ENCODE results near the gene KIF7. TPM values are rescaled to one million over a fixed set of nuclear protein-coding genes. Genes with fewer than 3 reads are reported as not detected.
"Not testable (repeated sequence)": the region's sequence is repeated elsewhere in the genome, so short reads cannot be mapped to it uniquely, and the experiment has no call there.

Gene KIF7
- total RNA-seq, 3 donors from 2014 or later = 10.1 to 14.4 (median 10.5) TPM

- TF ChIP-seq CTCF (IDR thresholded peaks at IDR 0.05) (no peak), POLR2A (IDR thresholded peaks at IDR 0.05) (no peak)
- DNase-seq (ENCODE audit: low spot score in 2 of 2) = no peak
- Histone ChIP-seq H3K27me3 (no peaks in the 10 kb centered on the region), H3K36me3 (no peaks in the 10 kb centered on the region), H3K9me3 (no peaks in the 10 kb centered on the region), H3K4me1 (no peaks in the 10 kb centered on the region), H3K27ac (no peak overlapping the region), H3K4me3 (no peak overlapping the region)
- intact Hi-C loops (cut with DNase I; ENCODE audit: low total_unique reads) = no loop called here
These were observed 56.2 kb downstream of the KIF7 start for GRCh38 chr15:89599021-89599420.

GRCh38 chr15:89593018-89593417 is 62.2 kb downstream of the KIF7 start:
- Histone ChIP-seq H3K36me3 (no peaks in the 10 kb centered on the region), H3K27me3 (no peaks in the 10 kb centered on the region), H3K9me3 (no peaks in the 10 kb centered on the region), H3K27ac (no peak overlapping the region), H3K4me1 (no peaks in the 10 kb centered on the region), H3K4me3 (no peak overlapping the region)
- no peak for DNase-seq (ENCODE audit: low spot score in 2 of 2)
- TF ChIP-seq POLR2A (IDR thresholded peaks at IDR 0.05) (no peak), CTCF (IDR thresholded peaks at IDR 0.05) (no peak), POLR2AphosphoS5 (IDR thresholded peaks at IDR 0.05) (no peak)
- intact Hi-C loops (cut with DNase I; ENCODE audit: low total_unique reads) = no loop called here

GRCh38 chr15:89591834-89592233 is 63.4 kb downstream of the KIF7 start:
- TF ChIP-seq POLR2AphosphoS5 (IDR thresholded peaks at IDR 0.05) = no peak
- no peak for TF ChIP-seq CTCF (IDR thresholded peaks at IDR 0.05)
- TF ChIP-seq POLR2A (IDR thresholded peaks at IDR 0.05) = no peak
- intact Hi-C loops (cut with DNase I; ENCODE audit: low total_unique reads) = no loop called here
- no peak overlapping the region for H3K4me3 ChIP-seq
- no peaks in the 10 kb centered on the region for H3K27me3 ChIP-seq
- no peaks in the 10 kb centered on the region for H3K36me3 ChIP-seq
- no peaks in the 10 kb centered on the region for H3K9me3 ChIP-seq
- no peaks in the 10 kb centered on the region for H3K4me1 ChIP-seq
- no peak overlapping the region for H3K27ac ChIP-seq
- no peak for DNase-seq (ENCODE audit: low spot score in 2 of 2)

- Histone ChIP-seq H3K4me3 (no peak overlapping the region), H3K9me3 (no peaks in the 10 kb centered on the region), H3K4me1 (no peaks in the 10 kb centered on the region), H3K27ac (no peak overlapping the region), H3K36me3 (no peaks in the 10 kb centered on the region), H3K27me3 (no peaks in the 10 kb centered on the region)
- intact Hi-C loops (cut with DNase I; ENCODE audit: low total_unique reads) = loop anchor here (10.0 kb wide), 1 partner anchor 213 kb away; no protein-coding TSS in a partner anchor
- no peak for TF ChIP-seq POLR2AphosphoS5 (IDR thresholded peaks at IDR 0.05)
- TF ChIP-seq POLR2A (IDR thresholded peaks at IDR 0.05) = no peak
- no peak for TF ChIP-seq CTCF (IDR thresholded peaks at IDR 0.05)
- no peak for DNase-seq (ENCODE audit: low spot score in 2 of 2)
These were observed 67.3 kb downstream of the KIF7 start for GRCh38 chr15:89587955-89588354.

- no peak for DNase-seq (ENCODE audit: low spot score in 2 of 2)
- Histone ChIP-seq H3K4me3 (no peak overlapping the region), H3K36me3 (no peaks in the 10 kb centered on the region), H3K27me3 (no peaks in the 10 kb centered on the region), H3K4me1 (no peaks in the 10 kb centered on the region), H3K27ac (no peak overlapping the region), H3K9me3 (no peaks in the 10 kb centered on the region)
- intact Hi-C loops (cut with DNase I; ENCODE audit: low total_unique reads) = loop anchor here (10.0 kb wide), 1 partner anchor 212 kb away; no protein-coding TSS in a partner anchor
- no peak for TF ChIP-seq POLR2A (IDR thresholded peaks at IDR 0.05)
- no peak for TF ChIP-seq CTCF (IDR thresholded peaks at IDR 0.05)
- TF ChIP-seq POLR2AphosphoS5 (IDR thresholded peaks at IDR 0.05) = no peak
These were observed 68.6 kb downstream of the KIF7 start for GRCh38 chr15:89586651-89587050.

GRCh38 chr15:89580747-89581146 is 74.5 kb downstream of the KIF7 start:
- H3K9me3 ChIP-seq; H3K27ac ChIP-seq; DNase-seq (ENCODE audit: low spot score in 2 of 2); H3K4me1 ChIP-seq; H3K36me3 ChIP-seq; H3K27me3 ChIP-seq; H3K4me3 ChIP-seq: not testable (repeated sequence)
- intact Hi-C loops (cut with DNase I; ENCODE audit: low total_unique reads) = loop anchor here (10.0 kb wide), 1 partner anchor 206 kb away; no protein-coding TSS in a partner anchor

Measured in breast epithelium (tissue), 4 donors.